ENCODE measurements around the gene PDCD1.
A peak's percentile ranks its signal among the peaks of the same experiment; 100 is the strongest.

PDCD1 gene

DNA sequence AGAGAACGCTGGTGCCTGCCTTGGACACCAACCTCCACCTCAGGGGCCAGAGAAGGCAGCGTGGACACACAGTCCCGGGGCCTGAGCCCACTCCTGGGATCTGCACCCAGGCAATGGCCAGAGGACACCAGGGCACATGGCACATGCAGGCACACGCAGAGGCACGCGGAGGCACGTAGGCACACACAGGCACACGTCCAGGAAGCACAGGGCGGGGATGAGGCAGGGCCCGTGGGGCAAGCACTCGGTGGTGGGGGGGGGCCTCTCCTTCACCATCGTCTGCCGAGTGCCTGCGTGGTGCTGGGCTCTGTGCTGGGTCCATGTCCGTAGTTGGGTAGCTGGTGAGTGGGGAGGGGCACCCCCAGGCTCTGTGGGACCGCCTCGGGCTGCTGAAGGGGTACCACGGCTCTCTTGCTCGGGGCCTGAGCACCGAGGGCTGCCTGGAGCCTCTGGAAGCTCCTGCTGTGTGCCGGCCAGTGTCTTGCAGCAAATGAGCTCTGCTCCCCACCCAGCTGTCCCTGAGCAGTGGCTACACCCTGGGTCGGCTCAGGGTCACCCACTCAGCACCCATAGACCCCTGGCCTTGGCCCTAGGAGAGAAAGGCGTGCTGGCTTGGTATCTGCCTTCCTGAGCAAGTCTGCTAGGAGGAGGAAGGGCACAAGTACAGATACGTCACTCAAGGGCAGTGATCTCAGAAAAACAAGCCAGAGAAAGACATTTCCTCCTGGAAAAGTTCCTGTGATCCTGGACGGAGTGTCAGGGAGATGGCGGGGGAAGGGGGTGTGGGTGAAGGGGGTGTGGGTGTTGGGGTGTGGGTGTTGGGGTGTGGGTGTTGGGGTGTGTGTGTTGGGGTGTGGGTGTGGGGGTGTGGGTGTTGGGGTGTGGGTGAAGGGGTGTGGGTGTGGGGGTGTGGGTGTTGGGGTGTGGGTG lies 37.3 kb upstream of the PDCD1 start:
- DNase-seq (ENCODE audit: low spot score) = peak; percentile 82

DNA sequence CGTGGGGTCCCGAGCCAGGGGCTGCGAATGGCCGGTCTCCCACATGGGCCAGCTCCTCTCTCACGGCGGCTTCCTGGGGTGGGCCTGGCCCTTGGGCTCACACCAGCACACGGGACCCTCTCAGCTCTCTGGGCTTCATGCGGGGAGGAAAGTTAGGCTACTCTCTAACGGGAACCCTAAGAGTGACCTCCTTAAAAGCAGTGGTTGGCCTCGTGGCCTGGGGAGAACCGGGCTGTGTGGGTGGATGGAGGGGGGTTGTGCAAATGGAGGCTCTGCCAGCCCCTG lies 36.7 kb upstream of the PDCD1 start:
- no peak for DNase-seq (ENCODE audit: low spot score)

DNA sequence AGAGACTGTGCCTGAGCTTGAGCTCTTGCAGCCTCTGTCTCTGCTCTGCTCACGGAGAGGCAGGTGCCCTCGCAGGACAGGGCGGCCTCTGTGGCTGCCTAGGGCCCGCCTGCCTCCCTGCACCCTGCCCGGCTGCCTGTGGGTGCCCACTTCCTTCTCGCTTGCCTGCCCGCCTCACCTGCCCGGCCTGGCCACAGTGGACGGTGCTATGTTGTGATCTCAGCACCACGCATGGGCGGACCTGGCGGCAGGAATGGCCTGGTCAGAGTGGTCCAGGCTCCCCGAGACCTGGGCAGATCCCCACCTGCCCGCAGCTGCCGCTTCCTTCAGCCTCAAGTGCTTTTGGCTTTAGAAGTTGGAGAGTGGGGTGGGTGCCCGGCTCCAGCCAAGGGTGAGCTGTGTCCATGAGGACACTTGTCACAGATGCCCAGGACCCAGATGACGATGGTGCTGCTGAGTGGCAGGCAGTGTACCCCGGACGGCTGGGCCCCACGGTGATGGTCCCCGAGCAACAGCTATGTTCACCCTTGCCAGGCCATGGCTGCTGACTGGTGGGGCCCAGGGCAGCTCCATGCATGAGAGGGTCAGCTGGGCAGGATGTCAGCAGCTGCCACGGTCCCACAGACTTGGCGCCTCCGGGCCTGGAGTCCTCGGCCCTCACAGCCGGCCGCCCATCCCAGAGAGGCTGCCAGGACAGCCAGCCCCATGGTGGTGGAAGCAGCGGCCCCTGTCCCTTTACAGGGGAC lies 36.2 kb upstream of the PDCD1 start:
- no peak for DNase-seq (ENCODE audit: low spot score)

DNA sequence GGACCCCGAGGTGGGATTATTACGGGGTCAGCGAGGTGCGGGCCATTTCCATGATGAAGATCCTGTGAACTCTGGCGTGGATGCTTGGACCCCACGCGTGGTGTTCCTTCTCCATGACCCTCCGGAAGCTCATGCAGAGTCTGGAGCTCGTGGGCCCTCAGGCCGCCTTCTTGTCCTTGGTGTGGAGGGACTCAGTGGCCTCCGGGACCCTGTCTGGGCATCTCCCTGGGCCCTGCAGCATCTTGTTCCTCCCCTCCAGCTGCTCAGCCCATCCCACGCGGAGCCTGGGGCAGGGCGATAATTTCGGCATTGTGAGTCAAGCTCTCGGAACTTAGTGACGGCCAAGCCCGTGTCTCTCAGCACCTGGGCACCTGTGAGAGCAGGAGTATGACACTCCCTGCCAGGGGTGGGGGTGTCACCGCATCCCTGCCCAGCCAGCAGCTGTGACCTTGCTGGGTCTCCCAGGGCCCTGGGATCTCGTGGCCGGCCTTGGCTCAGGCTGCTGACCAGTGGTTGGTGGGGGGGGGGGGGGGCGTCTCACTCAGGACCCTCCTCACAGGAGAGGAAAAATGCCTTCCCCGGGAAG lies 35.5 kb upstream of the PDCD1 start:
- no peak for DNase-seq (ENCODE audit: low spot score)

DNA sequence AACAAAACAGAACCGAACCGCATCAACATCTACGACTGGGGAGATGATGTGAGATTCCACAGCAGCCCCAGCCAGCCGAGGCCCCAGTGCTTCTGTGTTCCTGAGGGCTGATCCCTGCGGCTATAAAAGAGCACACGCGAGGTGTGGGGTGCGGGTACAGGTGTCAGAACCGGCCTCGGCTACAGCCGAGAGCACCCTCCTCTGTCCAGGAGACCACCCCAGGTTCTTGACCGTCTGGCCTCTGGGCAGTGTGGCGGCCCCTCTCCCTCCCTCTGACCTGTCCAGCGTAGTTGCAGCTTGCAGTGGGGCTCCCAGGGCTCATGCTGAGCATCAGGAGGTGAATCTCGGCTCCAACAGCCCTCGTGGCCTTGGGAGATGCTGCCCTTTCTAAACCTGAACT lies 34.6 kb upstream of the PDCD1 start:
- no peak for DNase-seq (ENCODE audit: low spot score)

DNA sequence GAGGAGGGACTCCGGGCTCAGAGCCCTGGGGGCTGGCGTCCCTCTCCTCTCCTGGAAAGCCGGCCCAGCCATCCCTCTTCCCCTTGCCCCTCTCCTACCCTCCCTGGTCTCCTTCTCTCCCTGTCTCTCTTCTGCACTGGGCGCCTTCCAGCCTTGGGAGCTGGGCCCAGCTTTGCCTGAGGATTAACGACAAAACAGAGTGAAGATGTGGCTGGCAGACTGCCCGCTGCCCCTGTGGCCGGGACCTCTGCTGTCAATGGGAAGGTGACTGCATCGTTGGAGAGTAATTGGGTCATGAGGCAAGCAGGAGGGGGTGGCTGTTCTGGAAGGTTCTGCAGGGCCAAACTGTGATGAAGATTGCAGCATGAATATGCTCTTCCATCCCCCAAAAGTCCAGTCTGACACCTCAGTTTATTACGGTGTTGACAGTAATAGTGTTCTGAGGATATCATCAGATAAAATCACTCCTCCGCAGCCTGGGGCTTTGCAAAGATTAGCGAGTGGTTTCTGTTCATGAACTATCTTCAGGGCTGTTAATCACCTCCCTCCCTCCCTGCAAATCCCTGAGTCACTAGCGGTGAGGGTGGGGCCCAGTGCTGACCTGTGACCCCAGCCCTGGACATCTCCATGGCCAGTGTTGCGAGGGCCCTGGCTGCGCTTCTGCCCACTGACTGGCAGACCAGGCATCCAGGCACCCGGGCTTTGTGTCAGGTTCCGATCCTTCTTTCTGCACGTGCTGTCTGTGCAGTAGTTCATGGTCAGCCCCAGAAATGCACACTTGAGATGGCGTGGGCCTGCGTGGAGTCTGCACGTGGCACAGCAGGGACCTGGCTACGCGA lies 33.8 kb upstream of the PDCD1 start:
- DNase-seq (ENCODE audit: low spot score) = no peak

DNA sequence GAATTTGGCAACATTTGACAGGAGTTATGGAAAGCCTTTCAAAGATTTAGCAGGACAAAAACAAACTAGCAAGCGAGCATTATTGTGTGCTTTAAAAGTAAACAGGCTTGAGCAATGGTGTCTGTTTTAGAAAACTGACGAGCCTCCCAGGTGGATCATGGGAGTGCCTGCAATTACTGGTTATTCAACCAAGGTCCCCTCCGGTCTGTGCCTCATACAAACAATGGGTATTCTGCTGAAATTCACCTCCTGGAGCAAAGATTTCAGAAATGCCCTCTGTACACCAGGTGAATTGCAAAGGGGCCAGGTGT lies 33.2 kb upstream of the PDCD1 start:
- no peak for DNase-seq (ENCODE audit: low spot score)

DNA sequence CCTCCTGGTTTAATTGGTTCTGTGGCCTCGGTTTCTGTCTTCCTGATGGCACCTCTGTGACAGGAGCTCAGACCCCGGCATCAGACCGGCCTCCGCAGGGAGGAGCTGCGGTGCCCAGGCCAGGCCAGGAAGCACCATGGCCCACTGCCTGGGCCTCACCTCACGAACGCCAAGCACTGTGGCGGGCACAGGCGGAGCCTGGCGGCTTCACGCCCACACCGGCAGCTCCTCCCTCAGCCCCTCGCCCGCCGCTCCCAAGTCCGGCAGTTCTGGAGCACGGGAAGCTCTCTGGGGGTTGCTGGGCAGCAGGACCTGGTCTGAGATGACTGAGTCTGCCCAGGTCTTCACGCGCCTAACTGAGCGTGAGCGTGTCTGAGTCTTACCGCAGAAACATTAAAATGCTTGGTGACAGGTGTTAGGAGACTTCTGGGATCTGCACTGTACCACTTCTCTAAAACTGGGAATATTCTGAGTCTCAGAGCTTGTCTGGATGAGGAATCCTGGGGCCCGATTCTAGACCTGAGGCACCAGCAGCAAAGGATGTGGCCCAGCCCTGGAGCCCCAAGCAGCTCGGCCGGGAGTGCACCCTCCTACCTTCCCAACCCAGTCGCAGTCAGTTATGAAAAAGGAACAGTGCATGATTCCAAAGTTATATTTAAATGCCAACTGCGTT lies 32.8 kb upstream of the PDCD1 start:
- DNase-seq (ENCODE audit: low spot score) = no peak

DNA sequence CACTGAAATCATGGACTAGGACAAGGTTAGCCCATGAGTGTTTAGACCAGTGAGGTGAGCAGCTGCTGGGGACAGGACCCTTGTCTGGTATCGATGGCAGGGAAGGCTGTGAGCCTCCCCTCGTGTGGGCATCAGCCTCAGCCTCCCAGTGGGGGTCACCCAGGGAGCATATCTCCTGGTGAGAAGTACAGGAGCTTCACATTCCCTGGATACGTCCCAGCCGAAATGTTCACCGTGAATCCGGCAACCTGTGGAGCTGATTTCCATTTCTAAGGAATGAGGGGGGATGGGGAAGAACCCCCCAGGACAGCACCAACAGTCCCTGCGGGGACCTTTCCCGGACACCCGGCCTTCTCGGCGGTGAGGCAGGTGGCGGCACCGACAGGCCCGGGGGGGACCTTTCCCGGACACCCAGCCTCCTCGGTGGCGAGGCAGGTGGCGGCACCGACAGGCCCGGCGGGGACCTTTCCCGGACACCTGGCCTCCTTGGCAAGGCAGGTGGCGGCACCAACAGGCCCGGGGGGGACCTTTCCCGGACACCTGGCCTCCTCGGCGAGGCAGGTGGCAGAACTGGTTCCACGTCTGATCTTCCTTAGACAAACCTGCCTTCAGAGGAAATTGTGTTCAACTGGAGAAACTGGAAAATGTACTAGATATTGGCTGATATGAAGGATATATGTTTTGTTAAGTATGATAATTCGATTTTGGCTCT lies 32.0 kb upstream of the PDCD1 start:
- DNase-seq (ENCODE audit: low spot score) = no peak

DNA sequence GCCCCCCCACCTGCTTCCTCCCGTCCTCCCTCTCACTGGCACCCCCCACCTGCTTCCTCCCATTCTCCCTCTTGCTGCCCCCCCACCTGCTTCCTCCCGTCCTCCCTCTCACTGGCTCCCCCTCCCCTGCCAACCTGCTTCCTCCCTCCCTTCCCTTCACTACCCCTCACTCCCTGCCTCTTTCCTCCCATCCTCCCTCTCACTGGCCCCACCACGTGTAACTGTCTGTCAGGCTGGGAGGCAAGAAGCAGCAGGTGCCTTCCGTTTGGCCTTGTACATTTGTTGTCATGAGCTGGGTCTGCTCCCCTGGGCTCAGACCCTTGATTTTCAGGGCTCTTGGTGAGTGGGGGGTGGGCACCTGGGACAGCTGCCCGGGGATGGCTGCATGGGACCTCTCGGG lies 29.9 kb upstream of the PDCD1 start:
- no peak for DNase-seq (ENCODE audit: low spot score)

DNA sequence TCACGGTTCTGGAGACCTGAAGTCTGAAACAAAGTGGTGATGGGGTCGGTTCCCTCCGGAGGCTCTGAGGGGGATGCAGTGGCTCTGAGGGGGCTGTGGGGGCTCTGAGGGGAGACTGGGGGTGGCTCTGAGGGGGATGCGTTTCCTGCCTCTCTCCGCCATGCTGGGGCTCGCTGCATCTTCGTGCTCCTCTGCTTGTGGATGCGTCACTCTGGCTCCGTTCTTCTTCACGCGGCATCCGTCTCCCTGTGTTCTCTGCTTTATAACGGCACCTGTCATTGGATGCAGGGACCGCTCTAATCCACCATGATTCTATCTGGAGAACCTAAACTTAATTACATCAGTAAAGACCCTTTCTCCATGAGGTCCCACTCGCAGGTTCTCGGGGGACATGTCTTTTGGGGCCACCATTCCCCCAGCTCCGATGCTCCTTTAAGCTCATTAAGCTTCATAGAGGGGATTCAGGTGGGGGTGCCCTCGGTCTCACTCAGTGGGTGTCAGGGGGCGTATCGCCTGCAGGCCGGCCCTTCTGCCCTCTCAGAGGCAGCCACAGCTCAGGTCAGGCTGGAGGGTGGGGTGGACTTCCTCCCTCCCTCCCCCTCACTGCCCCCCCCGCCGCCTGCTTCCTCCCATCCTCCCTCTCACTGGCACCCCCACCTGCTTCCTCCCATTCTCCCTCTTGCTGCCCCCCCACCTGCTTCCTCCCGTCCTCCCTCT lies 29.3 kb upstream of the PDCD1 start:
- no peak for DNase-seq (ENCODE audit: low spot score)

DNA sequence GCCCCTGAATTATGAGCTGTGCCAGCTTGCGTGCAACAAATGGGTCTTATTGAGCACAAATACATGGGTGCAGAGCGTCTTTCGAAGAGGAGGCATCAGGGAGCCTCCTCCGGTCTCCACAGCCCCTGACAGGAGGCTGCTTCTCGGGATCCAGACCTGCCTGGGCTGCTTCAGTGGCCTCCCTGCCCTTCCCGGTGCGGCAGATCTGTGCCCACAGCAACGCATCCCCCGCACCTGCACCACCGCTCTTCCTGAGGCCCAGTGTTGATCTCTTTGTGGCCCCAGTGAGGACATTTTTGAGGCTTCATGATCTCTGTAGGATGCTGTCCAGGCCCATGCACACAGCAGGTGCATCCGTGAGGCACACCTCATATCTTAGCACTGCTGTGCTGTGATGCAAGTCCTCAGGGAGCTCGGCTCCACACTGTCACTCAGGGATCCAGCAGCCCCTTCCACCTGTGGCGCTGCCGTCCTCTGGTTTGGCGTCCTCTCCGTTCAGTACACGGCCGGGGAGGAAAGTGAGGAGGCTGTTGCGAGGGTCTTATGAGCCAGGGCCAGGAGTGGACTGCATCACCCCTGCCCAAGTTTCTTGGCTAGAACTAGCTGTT lies 28.2 kb upstream of the PDCD1 start:
- DNase-seq (ENCODE audit: low spot score) = no peak

DNA sequence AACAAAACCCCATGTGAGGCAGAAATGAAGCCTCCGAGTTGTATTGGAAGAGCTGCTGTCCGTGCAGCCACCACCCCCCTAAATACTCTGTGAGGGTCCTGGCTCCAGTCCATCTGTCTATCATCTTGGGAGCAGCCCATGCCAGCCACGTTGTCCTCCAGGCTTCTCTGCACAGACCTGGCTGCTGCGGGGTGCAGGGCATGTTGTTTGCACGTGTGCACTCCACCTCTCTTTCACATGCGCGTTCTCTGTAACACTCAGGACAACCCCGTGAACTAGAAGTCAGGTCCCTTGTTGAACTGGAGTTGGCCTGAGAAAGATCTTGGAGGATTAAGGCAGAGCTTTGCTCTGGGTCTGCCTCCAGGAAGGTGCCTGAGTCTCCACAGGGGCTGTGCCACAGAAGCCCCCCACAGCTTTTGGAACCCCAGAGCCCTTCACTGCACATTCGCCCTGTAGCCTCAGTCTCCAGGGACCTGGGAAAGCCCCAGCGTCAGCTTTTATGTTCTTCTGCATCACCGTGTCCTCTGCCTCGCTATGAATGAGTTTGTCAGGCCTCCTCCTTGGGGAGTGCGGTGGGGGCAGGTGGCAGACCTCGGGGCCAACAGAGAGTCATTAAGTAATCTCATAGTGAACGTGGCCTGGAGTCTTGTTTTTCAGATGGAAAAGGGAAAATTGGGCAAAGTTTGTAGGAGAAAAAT lies 27.4 kb upstream of the PDCD1 start:
- DNase-seq (ENCODE audit: low spot score) = no peak

DNA sequence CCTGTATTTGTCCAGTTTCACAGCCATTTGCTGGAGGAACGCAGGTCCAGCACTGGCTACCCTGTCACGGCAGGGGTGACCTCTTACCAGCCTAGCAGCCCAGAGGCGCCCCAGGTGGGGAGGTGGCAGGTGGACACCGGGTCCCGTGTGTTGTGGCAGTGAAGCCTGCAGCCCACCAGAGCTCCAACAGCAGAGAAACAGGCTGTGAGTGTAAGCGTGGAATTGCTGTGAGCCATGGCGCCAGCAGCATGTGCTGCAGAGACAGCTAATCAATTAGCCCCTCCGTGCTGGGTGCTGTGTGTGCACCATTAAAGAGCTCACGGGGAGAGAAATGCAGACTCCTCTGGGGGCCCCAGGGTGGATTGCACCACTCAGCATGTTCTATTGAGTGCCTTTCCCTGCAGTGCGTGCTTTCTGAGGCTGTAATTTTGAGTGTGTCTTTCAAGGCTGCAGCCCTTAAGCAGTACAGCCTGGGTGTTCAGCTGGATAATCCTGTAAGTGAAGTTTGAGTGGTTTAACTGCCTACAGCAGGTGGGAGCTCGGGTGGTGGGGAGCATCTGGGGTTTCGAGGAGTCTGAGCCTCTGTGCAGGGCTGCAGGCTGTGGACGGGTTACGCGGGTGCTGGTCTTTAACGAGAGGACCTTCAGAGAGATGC lies 26.7 kb upstream of the PDCD1 start:
- no peak for DNase-seq (ENCODE audit: low spot score)

DNA sequence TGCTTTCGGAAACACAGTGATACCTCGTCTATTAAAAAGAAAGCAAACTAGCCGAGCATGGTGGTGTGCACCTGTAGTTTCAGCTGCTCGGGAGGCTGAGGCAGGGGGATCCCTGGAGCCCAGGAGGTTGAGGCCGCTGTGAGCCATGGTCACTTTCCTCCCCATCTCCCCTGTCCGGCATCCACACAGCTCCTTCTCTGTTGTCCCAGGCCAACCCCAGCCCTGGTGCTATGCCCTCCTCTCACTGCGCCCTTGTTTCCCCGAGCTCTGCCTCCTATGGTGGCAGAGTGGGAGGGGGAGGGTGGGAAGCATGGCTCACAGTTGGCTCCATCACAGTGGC lies 26.2 kb upstream of the PDCD1 start:
- no peak for DNase-seq (ENCODE audit: low spot score)

DNA sequence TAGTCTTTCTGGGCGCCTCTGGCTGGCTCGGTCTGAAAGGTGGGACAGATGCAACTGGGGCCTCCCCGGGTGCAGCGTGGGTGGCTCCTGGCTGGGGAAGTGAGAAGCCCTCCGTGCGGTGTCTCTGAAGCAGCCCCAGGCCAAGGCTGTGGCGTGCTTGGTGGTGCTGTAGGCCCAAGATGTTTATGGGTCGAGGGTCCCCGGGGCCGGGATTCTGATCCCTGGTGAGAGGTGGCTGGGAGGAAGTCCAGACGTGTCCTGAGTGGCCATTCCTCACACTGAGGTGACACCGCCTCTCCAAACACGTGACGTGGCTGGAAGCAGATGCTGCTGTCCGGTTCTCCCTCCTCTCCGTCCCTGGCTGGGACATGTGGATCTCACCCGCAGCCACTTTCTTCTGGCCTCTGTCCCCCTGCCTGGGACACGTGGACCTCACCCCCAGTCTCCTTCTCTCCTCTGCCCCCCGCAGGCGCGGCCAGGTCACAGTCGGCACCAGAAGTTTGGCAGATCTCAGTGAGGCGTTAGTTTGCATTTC lies 23.5 kb upstream of the PDCD1 start:
- no peak for DNase-seq (ENCODE audit: low spot score)

DNA sequence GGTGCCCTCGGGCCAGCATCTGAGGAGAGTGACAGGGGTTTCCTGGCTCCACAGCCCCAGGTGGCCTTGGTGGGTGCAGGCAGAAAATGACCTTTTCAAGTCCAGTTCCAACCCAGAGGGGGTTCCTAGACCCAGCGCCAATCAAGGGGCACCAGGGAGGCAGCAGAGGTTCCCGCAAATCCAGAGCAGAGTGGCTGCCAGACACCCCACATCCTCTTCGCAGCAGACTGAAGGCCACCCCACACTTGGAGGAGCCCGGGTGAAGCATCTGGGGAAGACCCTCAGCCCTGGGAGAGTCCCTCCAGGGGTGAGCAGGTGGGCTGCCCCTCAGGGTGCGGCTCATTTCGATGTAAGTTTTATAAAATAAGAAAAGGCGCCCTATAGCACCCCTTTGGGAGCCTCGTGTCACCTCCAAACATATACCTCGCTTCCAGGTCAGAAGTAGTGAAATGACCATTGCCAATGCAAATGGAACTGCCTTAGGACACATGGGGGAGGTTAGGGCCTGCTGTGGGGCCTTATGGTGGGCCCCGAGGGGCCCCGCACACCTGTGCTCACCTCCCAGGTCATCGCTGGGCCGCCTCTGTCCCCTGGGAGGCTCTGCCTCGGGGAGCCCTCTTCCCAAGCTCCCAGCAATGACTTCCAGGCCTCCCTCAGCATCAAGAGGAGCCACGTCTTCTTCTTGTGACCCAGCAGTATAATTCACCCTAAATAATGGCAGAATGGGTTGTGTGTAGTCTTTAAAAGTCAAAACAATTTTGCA lies 21.8 kb upstream of the PDCD1 start:
- no peak for DNase-seq (ENCODE audit: low spot score)

DNA sequence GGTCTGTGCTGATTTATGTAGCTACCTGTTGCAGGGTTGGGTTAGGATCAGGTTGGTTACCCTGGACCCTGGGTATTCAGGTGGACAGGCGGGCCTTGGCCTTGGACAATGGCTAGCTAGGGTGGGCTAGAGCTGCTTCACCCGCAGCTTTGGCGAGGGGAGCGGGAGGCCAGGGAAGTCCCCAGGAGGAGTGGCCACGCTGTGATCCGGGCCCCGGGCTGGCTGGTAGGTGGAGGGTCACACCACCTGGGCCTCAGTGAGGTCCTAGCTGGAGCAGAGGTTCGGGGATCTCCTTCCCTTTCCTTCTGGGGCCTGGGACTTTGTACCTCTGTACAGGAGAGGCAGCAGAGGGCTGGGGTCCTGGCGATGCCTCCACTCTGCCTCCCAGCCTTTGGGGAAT lies 20.6 kb upstream of the PDCD1 start:
- no peak for DNase-seq (ENCODE audit: low spot score)
